ENCODE results near the gene ZNF687.

ZNF687 gene

GRCh38 chr1:151313501-151313900 lies 31.4 kb downstream of the ZNF687 start:
- FAIRE-seq, result no peak

DNA sequence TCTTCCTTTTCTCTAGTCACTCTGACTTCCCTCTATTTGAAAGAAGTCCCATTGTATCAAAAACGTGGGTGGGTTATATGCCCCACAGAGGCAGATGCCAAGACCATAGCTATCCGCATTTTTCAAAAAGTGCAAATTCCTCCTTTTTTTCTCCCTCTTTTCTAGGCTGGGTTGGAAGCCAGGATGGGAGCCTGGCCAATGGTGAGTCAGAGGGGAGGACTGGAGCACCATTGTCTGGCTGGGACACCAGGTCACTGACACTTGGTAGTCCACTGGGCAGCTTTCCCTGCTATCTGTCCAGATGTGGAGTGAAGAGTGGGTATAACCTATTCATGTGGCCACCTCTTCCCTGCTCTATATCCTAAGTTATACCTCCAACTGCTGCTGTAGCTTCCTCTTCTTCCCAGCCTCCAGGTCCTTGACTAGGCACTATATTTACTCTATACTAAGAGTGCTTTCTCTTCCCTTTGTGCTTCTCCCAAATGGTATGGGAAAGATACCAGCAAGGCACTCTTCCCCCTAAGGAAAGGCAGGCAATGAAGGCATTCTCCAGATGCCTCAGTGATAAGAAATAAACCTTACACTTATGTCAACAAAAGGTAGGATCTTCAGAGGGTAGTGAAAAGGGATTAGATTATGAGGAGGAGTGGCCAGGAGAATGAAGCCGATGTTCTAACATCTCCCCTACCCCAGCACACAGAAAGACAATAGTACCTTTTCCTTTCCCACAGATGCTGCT lies 32.2 kb downstream of the ZNF687 start:
- FAIRE-seq, result no peak

- FAIRE-seq, result no peak
Measured at GRCh38 chr1:151315565-151316235, 33.6 kb downstream of the ZNF687 start.

GRCh38 chr1:151318975-151319374 lies 36.9 kb downstream of the ZNF687 start:
- FAIRE-seq, result no peak

- FAIRE-seq, result no peak
Measured at GRCh38 chr1:151324390-151324930, 42.4 kb downstream of the ZNF687 start.

GRCh38 chr1:151325231-151325630 lies 43.1 kb downstream of the ZNF687 start:
- FAIRE-seq, result no peak

DNA sequence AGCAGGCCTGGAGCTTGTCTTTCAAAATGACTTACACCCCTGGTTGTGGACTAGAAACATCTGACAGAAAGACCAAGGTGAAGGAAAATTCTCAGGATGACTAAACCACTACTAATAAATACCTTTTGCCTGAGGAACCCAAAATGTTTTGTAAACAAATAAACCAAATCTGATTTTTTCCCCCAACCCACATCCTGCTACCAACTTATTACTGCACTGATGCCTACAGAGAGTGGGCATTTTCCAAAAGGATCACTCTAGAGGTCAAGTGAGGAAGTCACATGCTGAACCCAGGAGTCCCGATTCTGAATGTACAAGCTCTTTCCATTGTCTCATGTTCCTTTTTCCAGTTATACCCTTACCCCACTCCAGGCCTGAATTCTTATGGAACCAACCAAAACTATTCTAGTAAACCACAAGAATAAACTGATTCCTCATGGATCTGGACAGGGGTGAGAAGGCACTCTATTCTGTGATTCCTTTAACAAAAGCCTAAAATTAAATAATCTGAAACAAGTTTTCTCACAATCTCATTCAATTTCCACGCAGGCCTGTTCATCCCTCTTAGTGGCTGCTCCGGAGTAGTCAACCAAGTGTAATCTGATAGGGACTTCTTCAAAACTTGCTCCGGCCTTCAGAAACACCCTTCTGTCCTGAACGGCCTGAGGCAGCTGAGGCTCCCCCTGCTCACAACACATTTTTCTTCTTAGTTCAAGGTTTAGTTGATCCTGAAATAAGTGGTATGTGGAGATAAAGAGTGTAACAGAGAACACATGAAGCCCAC lies 43.7 kb downstream of the ZNF687 start:
- FAIRE-seq, result no peak

- FAIRE-seq, result no peak
Measured at GRCh38 chr1:151326619-151327222, 44.6 kb downstream of the ZNF687 start.

- peak; percentile 89 for FAIRE-seq
Measured at GRCh38 chr1:151327223-151327902, 45.3 kb downstream of the ZNF687 start, which contains the start of gene PI4KB. PI4KB (minus strand) TSS chr1:151327416; CDS start chr1:151316481, 10,935 bp downstream.

DNA sequence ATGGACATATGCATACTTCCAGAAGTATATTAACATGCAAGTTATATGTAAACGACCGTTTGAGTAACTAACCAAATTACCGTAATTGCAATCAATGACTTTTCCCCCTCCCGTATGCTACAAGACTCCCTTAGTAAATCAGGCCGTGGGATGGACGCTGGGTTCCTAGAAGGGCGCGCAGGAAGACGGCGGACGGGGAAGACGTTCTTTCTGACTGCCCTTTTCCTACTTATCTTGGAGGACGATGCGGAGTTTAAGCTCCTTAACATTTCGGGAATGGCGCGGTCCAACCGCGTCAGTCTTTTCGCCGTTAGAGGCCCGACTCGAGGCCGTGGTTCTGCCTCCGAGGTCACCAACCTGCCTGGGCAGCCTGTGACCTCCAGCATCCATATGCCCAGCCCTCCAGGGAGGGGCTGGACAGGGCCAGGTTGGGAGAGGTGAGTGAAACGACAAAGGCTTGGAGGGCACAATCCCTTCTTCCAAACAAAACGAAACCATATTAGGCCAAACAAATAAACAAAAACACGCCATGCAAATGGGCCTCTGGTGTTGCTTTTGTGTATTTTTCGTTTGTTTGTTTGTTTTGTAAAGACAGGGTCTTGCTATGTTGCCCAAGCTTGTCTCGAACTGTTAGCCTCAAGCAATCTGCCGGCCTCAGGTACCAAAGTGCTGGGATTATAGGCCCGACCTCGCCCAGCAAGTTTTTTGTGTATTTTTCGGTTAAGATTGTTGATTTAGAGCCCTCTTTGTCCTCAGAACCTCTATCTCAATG lies 46.0 kb downstream of the ZNF687 start:
- no peak for FAIRE-seq

DNA sequence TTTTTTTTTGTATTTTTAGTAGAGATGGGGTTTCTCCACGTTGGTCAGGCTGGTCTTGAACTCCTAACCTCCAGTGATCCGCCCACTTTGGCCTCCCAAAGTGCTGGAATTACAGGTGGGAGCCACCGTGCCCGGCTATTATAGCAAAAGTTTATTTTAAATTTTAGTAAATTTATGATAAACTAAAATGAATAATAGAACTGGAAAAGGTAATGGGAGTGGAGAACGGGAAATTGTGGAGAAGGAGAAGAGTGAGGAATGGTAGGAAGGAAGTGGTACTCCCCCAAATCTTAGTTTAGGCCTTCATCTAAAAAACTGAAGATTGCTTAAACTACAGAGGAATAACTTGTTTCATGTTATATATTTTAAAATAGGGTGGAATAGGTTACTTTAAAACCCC lies 52.7 kb downstream of the ZNF687 start:
- FAIRE-seq, result no peak

GRCh38 chr1:151336556-151336955 lies 54.5 kb downstream of the ZNF687 start:
- peak; percentile 45 for FAIRE-seq

- FAIRE-seq, result peak; percentile 31
Measured at GRCh38 chr1:151340870-151341754, 59.0 kb downstream of the ZNF687 start.

Data from endometrium (tissue), 2 donors.